Liver (tissue), 9 donors: ENCODE results near the gene CFAP99. TPM values are rescaled to one million over a fixed set of nuclear protein-coding genes. Genes with fewer than 3 reads are reported as not detected.

Source experiments
- DNase-seq: peaks from one replicate; pipeline ENCODE4 v3.0.0-alpha.2; 2017; ENCODE audit warnings: low spot score
- H3K27ac ChIP-seq, 2 donors: one replicate each; pipeline ENCODE4 v1.7.0; 2013; ENCODE audit warnings: inconsistent platforms in 2 of 2, low read length in 2 of 2, control low read depth in 1 of 2, low read depth in 1 of 2, mild to moderate bottlenecking in 1 of 2
- H3K27me3 ChIP-seq, 4 donors: one replicate each; pipeline versions ENCODE4 v1.6.1 to v1.7.0; 2013; ENCODE audit warnings: low read length in 3 of 4, inconsistent platforms in 1 of 4, mild to moderate bottlenecking in 1 of 4, moderate library complexity in 1 of 4; ENCODE audit not compliant: control insufficient read depth in 4 of 4, insufficient read depth in 4 of 4
- H3K36me3 ChIP-seq, 4 donors: one replicate each; pipeline versions ENCODE4 v1.6.1 to v1.7.0; 2013; ENCODE audit warnings: low read length in 3 of 4, mild to moderate bottlenecking in 3 of 4, low read depth in 1 of 4, moderate library complexity in 1 of 4; ENCODE audit not compliant: control insufficient read depth in 4 of 4, insufficient read depth in 3 of 4
- H3K4me1 ChIP-seq, 4 donors: one replicate each; pipeline versions ENCODE4 v1.6.1 to v1.7.0; 2013; ENCODE audit warnings: low read length in 3 of 4, mild to moderate bottlenecking in 3 of 4, moderate library complexity in 1 of 4; ENCODE audit not compliant: control insufficient read depth in 4 of 4, insufficient read depth in 4 of 4
- H3K4me3 ChIP-seq, 3 donors: one replicate each; pipeline versions ENCODE4 v1.6.1 to v1.7.0; 2013; ENCODE audit warnings: low read length in 3 of 3, control low read depth in 1 of 3, low read depth in 1 of 3, mild to moderate bottlenecking in 1 of 3
- H3K9ac ChIP-seq, 2 donors: one replicate each; pipeline ENCODE4 v1.7.0; 2013; ENCODE audit warnings: low read length in 2 of 2, mild to moderate bottlenecking in 2 of 2, moderate library complexity in 2 of 2, control low read depth in 1 of 2, low read depth in 1 of 2
- H3K9me3 ChIP-seq, 4 donors: one replicate each; pipeline versions ENCODE4 v1.6.1 to v1.7.0; 2013; ENCODE audit warnings: low read length in 3 of 4; ENCODE audit not compliant: control insufficient read depth in 4 of 4
- ATF3 ChIP-seq: IDR thresholded peaks from 2 replicates; pipeline ENCODE4 v1.6.1; 2016; ENCODE audit warnings: antibody characterized with exemption
- FOXA1 ChIP-seq: IDR thresholded peaks from 2 replicates; pipeline ENCODE4 v1.6.1; 2016; ENCODE audit warnings: antibody characterized with exemption
- GABPA ChIP-seq, 2 donors: IDR thresholded peaks in 1 of 2; conservative IDR thresholded peaks in 1 of 2; 2 replicates each; pipeline ENCODE4 v1.6.1; 2016; ENCODE audit warnings: antibody characterized with exemption in 2 of 2, mild to moderate bottlenecking in 1 of 2, moderate library complexity in 1 of 2
- HNF4A ChIP-seq, 2 donors: conservative IDR thresholded peaks; 2 replicates each; pipeline ENCODE4 v1.6.1; 2016; ENCODE audit warnings: antibody characterized with exemption in 2 of 2, mild to moderate bottlenecking in 2 of 2
- HNF4G ChIP-seq: IDR thresholded peaks from 2 replicates; pipeline ENCODE4 v1.6.1; 2016; ENCODE audit warnings: antibody characterized with exemption
- JUND ChIP-seq, 2 donors: IDR thresholded peaks; 2 replicates each; pipeline ENCODE4 v1.6.1; 2016; ENCODE audit warnings: antibody characterized with exemption in 2 of 2
- NR2F2 ChIP-seq: IDR thresholded peaks from 2 replicates; pipeline ENCODE4 v1.6.1; 2016; ENCODE audit warnings: antibody characterized with exemption
- RAD21 ChIP-seq, 2 donors: IDR thresholded peaks; 2 replicates each; pipeline ENCODE4 v1.6.1; 2016; ENCODE audit warnings: antibody characterized with exemption in 2 of 2, mild to moderate bottlenecking in 2 of 2
- RXRA ChIP-seq, 2 donors: IDR thresholded peaks; 2 replicates each; pipeline ENCODE4 v1.6.1; 2017 to 2018; ENCODE audit warnings: antibody characterized with exemption in 2 of 2, mild to moderate bottlenecking in 1 of 2
- SP1 ChIP-seq: IDR thresholded peaks from 2 replicates; pipeline ENCODE4 v1.6.1; 2018; ENCODE audit warnings: antibody characterized with exemption, mild to moderate bottlenecking
- TAF1 ChIP-seq: conservative IDR thresholded peaks from 2 replicates; pipeline ENCODE4 v1.6.1; 2016; ENCODE audit warnings: antibody characterized with exemption, mild to moderate bottlenecking
- YY1 ChIP-seq: IDR thresholded peaks from 2 replicates; pipeline ENCODE4 v1.6.1; 2016; ENCODE audit warnings: antibody characterized with exemption, mild to moderate bottlenecking
- WGBS: extraction: QIAGEN DNeasy Blood & Tissue Kit; methylation state at CpG from one replicate; pipeline ENCODE4 v1.1.7; 2013; 5-methylcytosine and 5-hydroxymethylcytosine counted together
- polyA plus RNA-seq, 2 donors: library from polyadenylated mRNA; stranded (reverse) in 1 of 2; unstranded in 1 of 2; fragments of 200-250 nt in 1 of 2; fragments of >200 nt in 1 of 2; fragmentation: Nextera tagmentation in 1 of 2; extraction: Ambion mirVana in 1 of 2; gene quantifications; one replicate each; pipeline versions ENCODE4 v1.2.1 to v1.2.3, GENCODE V29; 2013 to 2015
- total RNA-seq, 2 donors: library from RNA; depleted of rRNA; stranded (reverse); fragments of >200 nt; gene quantifications; one replicate each; pipeline ENCODE4 v1.2.3, GENCODE V29; 2014
- TF ChIP-seq, protein P1 (sequence below): IDR thresholded peaks from 2 replicates; pipeline ENCODE4 v1.6.1; 2016; ENCODE audit warnings: antibody characterized with exemption
- TF ChIP-seq, protein P2 (sequence below): IDR thresholded peaks from 2 replicates; pipeline ENCODE4 v1.6.1; 2016; ENCODE audit warnings: antibody characterized with exemption, mild to moderate bottlenecking
- TF ChIP-seq, protein P3 (sequence below): IDR thresholded peaks from 2 replicates; pipeline ENCODE4 v1.6.1; 2016; ENCODE audit warnings: antibody characterized with exemption
- donor health status: healthy.
- donor health status: healthy.
- donor health status: healthy.
- donor health status: healthy.
- donor health status: healthy.

CFAP99 gene
- total and polyA plus RNA-seq, 4 donors = 0.33 to 0.36 TPM; not detected in 2

GRCh38 chr4:2390784-2391421 is 27.9 kb upstream of the CFAP99 start:
- H3K9me3 ChIP-seq = no peaks in the 10 kb centered on the region
- H3K9ac ChIP-seq = no peak overlapping the region
- H3K4me3 ChIP-seq = no peak overlapping the region
- peaks cover 0 to 4% (median 2%) of the 10 kb centered on the region in 4 donors for H3K4me1 ChIP-seq
- WGBS = 70% methylated on average over 20 of the region's 20 CpGs
- TF ChIP-seq HNF4G (no peak), RAD21 (IDR thresholded peaks at IDR 0.05) (no peak), RXRA (IDR thresholded peaks at IDR 0.05) (no peak), YY1 (no peak), ATF3 (no peak)
- H3K27ac ChIP-seq = no peak overlapping the region
- H3K27me3 ChIP-seq = no peaks in the 10 kb centered on the region
- no peaks in the 10 kb centered on the region for H3K36me3 ChIP-seq
- no peak for DNase-seq

GRCh38 chr4:2393353-2394270 is 25.1 kb upstream of the CFAP99 start:
- H3K4me1 ChIP-seq = peaks cover 0 to 4% (median 1%) of the 10 kb centered on the region in 4 donors
- WGBS = 63% methylated on average over 28 of the region's 28 CpGs
- no peaks in the 10 kb centered on the region for H3K9me3 ChIP-seq
- no peak overlapping the region for H3K27ac ChIP-seq
- no peak for TF ChIP-seq RAD21 (IDR thresholded peaks at IDR 0.05)
- no peak for TF ChIP-seq YY1
- TF ChIP-seq, protein P1, sequence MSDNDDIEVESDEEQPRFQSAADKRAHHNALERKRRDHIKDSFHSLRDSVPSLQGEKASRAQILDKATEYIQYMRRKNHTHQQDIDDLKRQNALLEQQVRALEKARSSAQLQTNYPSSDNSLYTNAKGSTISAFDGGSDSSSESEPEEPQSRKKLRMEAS = no peak
- no peak for TF ChIP-seq SP1
- TF ChIP-seq NR2F2 = no peak
- no peak for TF ChIP-seq HNF4A (conservative IDR thresholded peaks at IDR 0.05)
- no peak for TF ChIP-seq GABPA (IDR thresholded peaks at IDR 0.05 in 1 of 2, conservative IDR thresholded peaks at IDR 0.05 in 1 of 2)
- no peak for TF ChIP-seq RXRA (IDR thresholded peaks at IDR 0.05)
- TF ChIP-seq, protein P2, sequence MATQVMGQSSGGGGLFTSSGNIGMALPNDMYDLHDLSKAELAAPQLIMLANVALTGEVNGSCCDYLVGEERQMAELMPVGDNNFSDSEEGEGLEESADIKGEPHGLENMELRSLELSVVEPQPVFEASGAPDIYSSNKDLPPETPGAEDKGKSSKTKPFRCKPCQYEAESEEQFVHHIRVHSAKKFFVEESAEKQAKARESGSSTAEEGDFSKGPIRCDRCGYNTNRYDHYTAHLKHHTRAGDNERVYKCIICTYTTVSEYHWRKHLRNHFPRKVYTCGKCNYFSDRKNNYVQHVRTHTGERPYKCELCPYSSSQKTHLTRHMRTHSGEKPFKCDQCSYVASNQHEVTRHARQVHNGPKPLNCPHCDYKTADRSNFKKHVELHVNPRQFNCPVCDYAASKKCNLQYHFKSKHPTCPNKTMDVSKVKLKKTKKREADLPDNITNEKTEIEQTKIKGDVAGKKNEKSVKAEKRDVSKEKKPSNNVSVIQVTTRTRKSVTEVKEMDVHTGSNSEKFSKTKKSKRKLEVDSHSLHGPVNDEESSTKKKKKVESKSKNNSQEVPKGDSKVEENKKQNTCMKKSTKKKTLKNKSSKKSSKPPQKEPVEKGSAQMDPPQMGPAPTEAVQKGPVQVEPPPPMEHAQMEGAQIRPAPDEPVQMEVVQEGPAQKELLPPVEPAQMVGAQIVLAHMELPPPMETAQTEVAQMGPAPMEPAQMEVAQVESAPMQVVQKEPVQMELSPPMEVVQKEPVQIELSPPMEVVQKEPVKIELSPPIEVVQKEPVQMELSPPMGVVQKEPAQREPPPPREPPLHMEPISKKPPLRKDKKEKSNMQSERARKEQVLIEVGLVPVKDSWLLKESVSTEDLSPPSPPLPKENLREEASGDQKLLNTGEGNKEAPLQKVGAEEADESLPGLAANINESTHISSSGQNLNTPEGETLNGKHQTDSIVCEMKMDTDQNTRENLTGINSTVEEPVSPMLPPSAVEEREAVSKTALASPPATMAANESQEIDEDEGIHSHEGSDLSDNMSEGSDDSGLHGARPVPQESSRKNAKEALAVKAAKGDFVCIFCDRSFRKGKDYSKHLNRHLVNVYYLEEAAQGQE = no peak
- TF ChIP-seq TAF1 = no peak
- no peak for TF ChIP-seq FOXA1
- no peak for TF ChIP-seq HNF4G
- no peak for TF ChIP-seq JUND (IDR thresholded peaks at IDR 0.05)
- TF ChIP-seq, protein P3, sequence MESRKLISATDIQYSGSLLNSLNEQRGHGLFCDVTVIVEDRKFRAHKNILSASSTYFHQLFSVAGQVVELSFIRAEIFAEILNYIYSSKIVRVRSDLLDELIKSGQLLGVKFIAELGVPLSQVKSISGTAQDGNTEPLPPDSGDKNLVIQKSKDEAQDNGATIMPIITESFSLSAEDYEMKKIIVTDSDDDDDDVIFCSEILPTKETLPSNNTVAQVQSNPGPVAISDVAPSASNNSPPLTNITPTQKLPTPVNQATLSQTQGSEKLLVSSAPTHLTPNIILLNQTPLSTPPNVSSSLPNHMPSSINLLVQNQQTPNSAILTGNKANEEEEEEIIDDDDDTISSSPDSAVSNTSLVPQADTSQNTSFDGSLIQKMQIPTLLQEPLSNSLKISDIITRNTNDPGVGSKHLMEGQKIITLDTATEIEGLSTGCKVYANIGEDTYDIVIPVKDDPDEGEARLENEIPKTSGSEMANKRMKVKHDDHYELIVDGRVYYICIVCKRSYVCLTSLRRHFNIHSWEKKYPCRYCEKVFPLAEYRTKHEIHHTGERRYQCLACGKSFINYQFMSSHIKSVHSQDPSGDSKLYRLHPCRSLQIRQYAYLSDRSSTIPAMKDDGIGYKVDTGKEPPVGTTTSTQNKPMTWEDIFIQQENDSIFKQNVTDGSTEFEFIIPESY = no peak
- no peaks in the 10 kb centered on the region for H3K27me3 ChIP-seq
- no peak for DNase-seq
- no peaks in the 10 kb centered on the region for H3K36me3 ChIP-seq
- no peak overlapping the region for H3K4me3 ChIP-seq
- H3K9ac ChIP-seq = no peak overlapping the region
